ENCODE data around the gene PIGQ.

The PIGQ gene

GRCh38 chr16:569445-570254 is at the start of gene PIGQ:
Gene PIGQ, plus strand, starts transcription at chr16:569968. Its CDS starts 4,107 bp downstream, at chr16:574075.
- peak in 1 of 2 experiments; percentile 60 for DNase-seq

- DNase-seq = no peak
Measured at GRCh38 chr16:520847-521246, 48.9 kb upstream of the PIGQ start.

- no peak for DNase-seq
Measured at GRCh38 chr16:521381-522210, 48.2 kb upstream of the PIGQ start.

- no peak for DNase-seq
Measured at GRCh38 chr16:522320-523096, 47.3 kb upstream of the PIGQ start.

GRCh38 chr16:523097-523741 is 46.5 kb upstream of the PIGQ start:
- no peak for DNase-seq

GRCh38 chr16:524274-525040 is 45.3 kb upstream of the PIGQ start:
- DNase-seq = no peak

GRCh38 chr16:525123-525519 is 44.6 kb upstream of the PIGQ start:
- DNase-seq = no peak

GRCh38 chr16:525520-526180 is 44.1 kb upstream of the PIGQ start:
- no peak for DNase-seq

- peak in 1 of 2 experiments; percentile 42 for DNase-seq
Measured at GRCh38 chr16:526181-527014, 43.4 kb upstream of the PIGQ start.

- peak; percentile 83 to 91 for DNase-seq
Measured at GRCh38 chr16:527015-527903, 42.5 kb upstream of the PIGQ start, which contains the start of gene CAPN15. Gene CAPN15, plus strand, starts transcription at chr16:527712. Its CDS starts 19,127 bp downstream, at chr16:546839.

GRCh38 chr16:528111-529011 is 41.4 kb upstream of the PIGQ start:
- peak in 1 of 2 experiments; percentile 32 for DNase-seq

- no peak for DNase-seq
Measured at GRCh38 chr16:529012-529575, 40.7 kb upstream of the PIGQ start.

- no peak for DNase-seq
Measured at GRCh38 chr16:530111-530817, 39.5 kb upstream of the PIGQ start.

- DNase-seq = no peak
Measured at GRCh38 chr16:531494-532125, 38.2 kb upstream of the PIGQ start.

- DNase-seq = no peak
Measured at GRCh38 chr16:533391-534123, 36.2 kb upstream of the PIGQ start.

- no peak for DNase-seq
Measured at GRCh38 chr16:534135-534534, 35.6 kb upstream of the PIGQ start.
